IMR-90 (cell line): ENCODE results near the gene PSD.

Experiments
- BHLHE40 ChIP-seq: fragments of 150-350 bp; IDR thresholded peaks from 2 replicates; pipeline ENCODE4 v1.6.1; 2016; ENCODE audit warnings: mild to moderate bottlenecking, low read depth, low read length
- CEBPB ChIP-seq: IDR thresholded peaks from 2 replicates; pipeline ENCODE4 v1.6.1; 2012; ENCODE audit warnings: low read depth, low read length, improper control_type of control experiment
- CTCF ChIP-seq: conservative IDR thresholded peaks from 2 replicates; pipeline ENCODE4 v1.5.1; 2012; ENCODE audit warnings: mild to moderate bottlenecking, low read depth, low read length, improper control_type of control experiment
- ELK1 ChIP-seq: fragments of 150-350 bp; IDR thresholded peaks from 2 replicates; pipeline ENCODE4 v1.6.1; 2016; ENCODE audit warnings: low read depth, mild to moderate bottlenecking, low read length, moderate library complexity, borderline replicate concordance
- FOS ChIP-seq: fragments of 150-350 bp; IDR thresholded peaks from 2 replicates; pipeline ENCODE4 v1.6.1; 2016; ENCODE audit warnings: low read depth, low read length
- MAFK ChIP-seq: IDR thresholded peaks from 2 replicates; pipeline ENCODE4 v1.6.1; 2012; ENCODE audit warnings: low read depth, low read length, improper control_type of control experiment
- MAZ ChIP-seq: IDR thresholded peaks from 2 replicates; pipeline ENCODE4 v1.6.1; 2012; ENCODE audit warnings: low read depth, mild to moderate bottlenecking, low read length, improper control_type of control experiment, moderate library complexity, borderline replicate concordance
- MXI1 ChIP-seq: IDR thresholded peaks from 2 replicates; pipeline ENCODE4 v1.6.1; 2012; ENCODE audit warnings: low read depth, mild to moderate bottlenecking, low read length, moderate library complexity, borderline replicate concordance
- POLR2A ChIP-seq: IDR thresholded peaks from 2 replicates; pipeline ENCODE4 v1.6.1; 2012; ENCODE audit warnings: mild to moderate bottlenecking, low read depth, low read length
- RFX5 ChIP-seq: IDR thresholded peaks from 2 replicates; pipeline ENCODE4 v1.8.0; 2012; ENCODE audit warnings: low read depth, mild to moderate bottlenecking, low read length, moderate library complexity
- USF2 ChIP-seq: fragments of 150-350 bp; IDR thresholded peaks from 2 replicates; pipeline ENCODE4 v1.6.1; 2017; ENCODE audit warnings: mild to moderate bottlenecking, antibody characterized with exemption, low read length, low read depth

DNA sequence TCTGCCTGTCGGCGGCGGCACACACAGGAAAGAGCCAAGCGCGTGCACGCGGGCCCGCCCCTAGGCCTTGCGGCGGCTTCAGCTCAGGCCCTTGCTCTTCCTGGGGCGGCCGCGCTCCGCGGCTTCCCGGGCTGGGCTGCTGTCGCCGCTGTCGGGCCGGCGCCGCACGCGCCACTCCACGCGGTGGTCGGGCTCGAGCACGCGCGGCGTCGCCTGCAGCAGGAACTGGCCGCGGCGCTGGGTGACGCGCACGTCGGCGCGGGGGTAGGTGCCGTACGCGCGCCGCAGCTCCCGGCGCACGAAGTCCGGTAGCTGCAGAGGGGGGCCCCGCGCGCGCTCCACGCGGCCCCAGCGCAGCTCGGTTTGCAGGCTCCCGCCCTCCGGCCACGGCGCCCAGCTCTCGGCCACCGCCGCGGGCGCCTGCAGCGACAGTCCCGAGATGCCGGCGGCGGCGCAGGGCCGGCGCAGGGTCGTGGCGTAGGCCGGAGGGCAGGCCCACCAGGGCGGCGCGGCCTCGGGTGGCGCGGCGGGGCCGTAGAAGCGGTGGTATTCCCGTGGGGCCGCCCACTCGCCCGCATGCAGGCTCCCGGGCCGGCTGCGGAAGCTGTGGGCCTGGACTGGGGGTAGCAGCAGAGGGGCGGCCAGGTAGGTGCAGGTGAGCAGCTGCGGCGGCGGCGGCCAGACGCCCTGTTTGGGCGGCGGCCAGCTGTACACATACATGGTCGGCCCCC, 32.0 kb upstream of the PSD start:
- no peak for TF ChIP-seq CTCF
- peak; percentile 79; the same call in 1 of the 2 replicates for TF ChIP-seq MXI1
- TF ChIP-seq POLR2A: no peak
- no peak for TF ChIP-seq FOS
- TF ChIP-seq ELK1: no peak
- no peak for TF ChIP-seq MAFK
- TF ChIP-seq CEBPB: no peak
- TF ChIP-seq RFX5: no peak
- TF ChIP-seq USF2: peak; percentile 20; the same call in 1 of the 2 replicates
- peak; percentile 44; the same call in 1 of the 2 replicates for TF ChIP-seq BHLHE40
- TF ChIP-seq MAZ: peak; percentile 40; the same call in 1 of the 2 replicates
